ENCODE measurements around the gene VLDLR.

- no peak for TF ChIP-seq USF2 (IDR thresholded peaks at IDR 0.05; ENCODE audit: low read length)
- peak; percentile 55 to 69 (median 61) for TF ChIP-seq CTCF (IDR thresholded peaks at IDR 0.05; ENCODE audit: control extremely low read depth in 1 of 3, insufficient read depth in 1 of 3, low read depth in 1 of 3, low read length in 3 of 3)
- TF ChIP-seq POLR2AphosphoS5 (IDR thresholded peaks at IDR 0.05; ENCODE audit: low read depth, low read length) = no peak
- TF ChIP-seq BCL11A (IDR thresholded peaks at IDR 0.05; ENCODE audit: low read depth in 2 of 2, low read length in 2 of 2) = no peak
- no peak for TF ChIP-seq SUZ12 (IDR thresholded peaks at IDR 0.05; ENCODE audit: low read length)
- TF ChIP-seq TAF1 (IDR thresholded peaks at IDR 0.05; ENCODE audit: low read depth, low read length) = no peak
- TF ChIP-seq MAFK (IDR thresholded peaks at IDR 0.05; ENCODE audit: low read depth, low read length) = no peak
- TF ChIP-seq RFX5 (IDR thresholded peaks at IDR 0.05; ENCODE audit: borderline replicate concordance, low read depth, low read length) = no peak
- no peak for TF ChIP-seq CBX5 (IDR thresholded peaks at IDR 0.05; ENCODE audit: low read depth, low read length)
- no peak for TF ChIP-seq SP1 (IDR thresholded peaks at IDR 0.05; ENCODE audit: low read depth, low read length)
- TF ChIP-seq TEAD4 (IDR thresholded peaks at IDR 0.05; ENCODE audit: low read depth, low read length) = no peak
- TF ChIP-seq SIN3A (conservative IDR thresholded peaks at IDR 0.05 in 1 of 2, IDR thresholded peaks at IDR 0.05 in 1 of 2; ENCODE audit: low read depth in 1 of 2, low read length in 2 of 2) = no peak
These were observed 40.9 kb downstream of the VLDLR start for GRCh38 chr9:2662496-2662895.
